Ammon's horn (tissue), 1 donor: ENCODE results near the gene AK8.

Experiments used
- DNase-seq: peaks from one replicate; pipeline ENCODE4 v3.0.0-alpha.2; 2016; ENCODE audit warnings: low spot score

AK8 gene

GRCh38 chr9:132877824-132878694 lies at the start of gene AK8:
AK8 (minus strand) TSS chr9:132878284; CDS start chr9:132878255, 29 bp downstream.
- DNase-seq: peak; percentile 76

GRCh38 chr9:132927704-132928103 lies 49.6 kb upstream of the AK8 start:
- DNase-seq: no peak

GRCh38 chr9:132923346-132923902 lies 45.3 kb upstream of the AK8 start:
- no peak for DNase-seq

GRCh38 chr9:132919614-132920268 lies 41.7 kb upstream of the AK8 start:
- no peak for DNase-seq

GRCh38 chr9:132914924-132915323 lies 36.8 kb upstream of the AK8 start:
- no peak for DNase-seq

- DNase-seq: no peak
Observed at GRCh38 chr9:132912131-132912530, 34.0 kb upstream of the AK8 start.

GRCh38 chr9:132910376-132910775 lies 32.3 kb upstream of the AK8 start:
- no peak for DNase-seq

- DNase-seq: no peak
Observed at GRCh38 chr9:132909311-132909710, 31.2 kb upstream of the AK8 start.

- no peak for DNase-seq
Observed at GRCh38 chr9:132908635-132909034, 30.6 kb upstream of the AK8 start.

GRCh38 chr9:132905726-132906125 lies 27.6 kb upstream of the AK8 start:
- no peak for DNase-seq

GRCh38 chr9:132903574-132904492 lies 25.7 kb upstream of the AK8 start:
- no peak for DNase-seq

- peak; percentile 85 for DNase-seq
Observed at GRCh38 chr9:132901858-132902831, 24.1 kb upstream of the AK8 start.

GRCh38 chr9:132898051-132898450 lies 20.0 kb upstream of the AK8 start:
- peak; percentile 56 for DNase-seq

GRCh38 chr9:132896906-132897305 lies 18.8 kb upstream of the AK8 start:
- DNase-seq: peak; percentile 96

- DNase-seq: no peak
Observed at GRCh38 chr9:132896264-132896663, 18.2 kb upstream of the AK8 start.

- DNase-seq: no peak
Observed at GRCh38 chr9:132894862-132895835, 17.1 kb upstream of the AK8 start.

GRCh38 chr9:132894346-132894745 lies 16.3 kb upstream of the AK8 start:
- DNase-seq: no peak

GRCh38 chr9:132892400-132892799 lies 14.3 kb upstream of the AK8 start:
- DNase-seq: no peak

- no peak for DNase-seq
Observed at GRCh38 chr9:132888151-132888550, 10.1 kb upstream of the AK8 start.
